CD4-positive, alpha-beta T cell treated with Interleukin-15 for 4 hours (primary cell): ENCODE measurements around the gene RUNX3.

Experiments used
- DNase-seq: peaks from one replicate; pipeline ENCODE4 v3.0.0-alpha.2; 2020; ENCODE audit warnings: low spot score

RUNX3 gene

DNA sequence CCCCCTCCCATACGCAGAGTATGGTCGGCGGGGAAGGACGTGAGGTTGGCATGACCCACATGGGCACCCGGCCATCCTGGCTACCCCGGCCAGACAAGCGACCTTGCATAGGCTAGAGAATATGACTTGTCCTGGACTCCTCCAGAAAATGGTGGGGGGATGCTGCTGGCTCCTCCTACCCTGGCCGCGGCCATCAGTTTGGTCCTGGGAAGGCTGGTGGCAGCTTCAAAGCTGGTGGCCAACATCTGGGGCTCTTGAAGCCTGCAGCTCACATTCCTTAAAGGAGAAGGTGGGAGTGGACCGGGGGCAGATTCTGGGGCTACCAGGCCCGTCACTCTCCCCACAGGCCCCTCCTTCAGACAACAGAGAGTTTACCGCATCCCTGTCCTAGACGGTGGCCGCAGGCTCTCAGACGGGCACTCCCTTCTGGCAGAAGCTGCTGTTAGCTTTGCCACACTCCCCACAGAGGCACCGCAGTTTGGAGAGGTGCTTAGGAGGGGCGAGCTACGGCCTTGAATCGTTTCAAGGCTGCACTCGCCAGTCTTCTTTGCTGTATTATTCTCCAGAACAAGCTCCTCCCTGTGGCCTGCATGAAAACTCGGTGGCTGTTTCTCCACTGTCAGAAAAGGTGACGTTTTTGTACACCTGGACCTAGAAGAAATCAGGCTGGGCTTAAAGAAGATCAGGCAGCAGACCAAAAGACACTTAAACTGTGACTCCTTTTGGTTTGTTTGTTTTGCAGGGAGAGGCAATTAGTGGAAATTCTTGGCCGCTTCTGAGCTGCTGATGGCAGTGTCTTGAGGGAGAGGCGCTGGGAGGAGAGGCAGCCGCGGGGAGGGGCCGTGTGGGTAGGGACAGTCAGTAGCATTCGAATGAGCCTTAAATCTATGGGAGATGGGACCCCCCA is 68.0 kb downstream of the RUNX3 start:
- no peak for DNase-seq

GRCh38 chr1:24860841-24861240 is 69.2 kb downstream of the RUNX3 start:
- no peak for DNase-seq

DNA sequence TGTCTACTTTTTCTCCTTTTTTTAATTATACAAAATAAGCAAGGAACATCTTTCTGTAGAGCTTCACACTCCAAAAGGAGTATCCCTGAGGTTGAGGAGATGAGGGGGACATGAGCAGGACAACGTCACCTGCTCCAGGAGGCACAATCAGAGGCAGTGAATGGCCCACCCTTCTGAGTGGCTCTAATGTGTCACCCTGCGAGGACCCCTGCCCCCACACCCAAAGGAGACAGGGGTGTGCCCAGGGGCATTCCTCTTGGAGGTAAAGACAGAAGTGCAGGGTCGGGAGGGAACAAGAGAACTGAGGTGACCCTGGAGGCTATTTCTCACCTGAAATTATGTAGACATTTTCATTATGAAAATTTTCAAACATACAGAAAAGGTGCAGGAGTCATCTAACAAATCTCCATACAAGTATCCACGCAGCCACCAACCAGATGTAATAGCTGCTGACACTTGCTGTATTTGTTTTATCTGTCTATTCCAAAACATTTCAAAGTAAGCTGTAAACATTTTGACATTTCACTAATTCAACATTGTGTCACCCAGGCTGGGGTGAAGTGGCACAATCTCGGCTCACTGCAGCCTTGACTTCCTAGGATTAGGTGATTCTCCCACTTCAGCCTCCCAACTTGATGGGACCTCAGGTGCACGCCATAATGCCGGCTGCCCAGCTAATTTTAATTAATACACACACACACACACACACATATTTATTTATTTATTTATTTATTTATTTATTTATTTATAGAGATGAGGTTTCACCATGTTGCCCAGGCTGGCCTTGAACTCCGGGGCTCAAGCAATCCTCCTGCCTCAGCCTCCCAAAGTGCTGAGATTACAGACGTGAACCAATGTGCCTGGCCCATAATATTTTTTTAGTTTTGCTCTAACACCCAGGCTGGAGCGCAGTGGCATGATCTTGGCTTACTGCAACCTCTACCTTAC is 70.7 kb downstream of the RUNX3 start:
- no peak for DNase-seq

- no peak for DNase-seq
These were observed 71.8 kb downstream of the RUNX3 start for GRCh38 chr1:24858277-24858676.

DNA sequence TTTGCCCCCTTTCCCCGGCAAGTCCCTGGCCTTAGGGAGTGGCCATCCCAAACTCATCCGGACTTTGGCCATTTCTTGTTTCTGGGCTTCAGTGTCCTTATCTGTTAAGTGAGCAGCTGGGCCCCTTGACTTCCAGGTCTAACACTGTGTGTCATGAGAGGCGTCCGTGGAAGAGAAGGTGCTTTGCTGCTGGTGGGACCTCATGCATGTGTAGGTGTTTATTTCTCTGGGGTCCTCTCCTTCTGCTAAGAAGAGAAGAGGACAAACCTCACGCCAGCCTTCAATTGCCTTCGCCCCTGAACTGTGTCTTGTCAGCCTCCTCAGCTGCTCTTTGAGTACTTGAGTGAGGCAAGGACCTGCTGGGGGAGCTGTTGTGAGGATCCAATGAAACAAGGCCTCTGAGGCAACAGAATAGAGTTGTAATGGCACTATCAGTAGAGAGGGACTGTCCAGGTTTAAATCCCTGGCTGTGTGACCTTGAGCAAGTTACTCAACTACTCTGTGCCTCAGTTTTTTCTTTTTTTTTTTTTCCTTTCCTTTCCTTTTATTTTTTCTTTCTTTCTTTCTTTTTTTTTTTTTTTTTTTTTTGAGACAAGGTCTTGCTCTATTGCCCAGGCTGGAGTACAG is 72.5 kb downstream of the RUNX3 start:
- no peak for DNase-seq

DNA sequence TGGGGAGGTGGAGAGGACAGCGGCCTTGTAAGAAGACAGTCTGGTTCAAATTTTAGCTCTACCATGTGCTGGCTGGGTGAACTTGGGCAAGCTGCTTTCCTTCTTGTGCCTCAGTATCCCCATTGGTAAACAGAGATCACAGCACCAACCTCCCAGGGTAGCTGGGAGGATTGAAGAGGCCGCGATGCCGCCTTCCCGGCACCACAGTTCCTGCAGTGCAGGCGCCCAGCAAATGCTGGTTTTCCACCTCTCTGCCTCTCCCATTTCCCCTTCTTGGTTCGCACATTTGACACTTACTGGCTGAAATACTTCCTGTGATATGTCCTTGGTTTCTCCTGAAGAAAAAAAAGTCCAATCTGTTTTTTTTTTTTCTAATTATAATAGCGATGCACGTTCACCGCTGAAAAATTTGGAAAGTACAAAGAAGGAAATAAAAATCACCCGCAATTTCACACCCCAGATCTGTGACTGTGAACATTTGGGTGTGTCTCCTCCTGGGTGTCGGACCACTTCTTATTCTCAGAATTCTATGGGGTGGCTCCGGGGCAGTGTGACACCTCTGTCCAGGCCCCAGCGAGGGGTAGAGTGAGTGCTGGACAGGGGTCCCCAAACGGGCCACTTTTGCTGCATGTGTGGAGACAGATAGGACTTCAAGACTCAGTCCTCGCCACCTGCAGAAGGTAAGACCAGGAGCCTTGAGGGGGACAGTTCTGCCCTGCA is 73.1 kb downstream of the RUNX3 start:
- peak; percentile 28 for DNase-seq

DNA sequence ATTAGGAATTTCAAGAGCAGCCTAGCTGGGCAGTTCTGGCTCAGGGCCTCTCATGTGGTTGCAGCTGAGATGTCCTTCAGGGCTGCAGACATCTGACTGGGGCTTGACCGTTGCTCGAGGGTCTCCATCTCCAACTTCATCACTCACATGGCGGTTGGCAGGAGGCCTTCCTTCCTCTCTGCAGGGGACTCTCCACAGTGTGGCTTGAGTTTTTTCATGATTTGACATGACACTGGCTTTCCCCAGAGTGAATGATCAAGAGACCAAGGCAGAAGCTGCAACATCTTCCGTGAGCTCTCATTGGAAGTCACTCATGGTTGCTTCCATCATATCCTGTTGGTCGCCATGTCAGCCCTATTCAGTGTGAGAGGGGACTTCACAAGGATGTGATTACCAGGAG is 74.6 kb downstream of the RUNX3 start:
- no peak for DNase-seq

DNA sequence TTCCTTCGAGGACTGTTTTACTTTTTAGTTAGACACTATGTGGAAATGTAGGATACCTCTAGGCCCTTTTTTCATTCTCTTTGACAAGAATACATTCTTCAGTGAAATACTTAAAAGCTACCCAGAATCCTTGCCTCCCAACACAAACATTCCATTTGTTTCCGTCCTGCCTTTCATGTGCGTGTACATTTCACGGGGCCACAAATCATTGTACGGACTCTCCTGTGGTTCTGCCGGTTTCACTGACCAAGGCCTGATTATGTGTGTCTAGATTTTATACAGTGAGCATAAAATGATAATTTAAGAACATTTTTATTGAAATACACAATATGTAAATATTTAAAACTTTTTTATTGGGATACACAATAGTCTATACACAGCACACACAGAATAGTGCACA is 76.4 kb downstream of the RUNX3 start:
- DNase-seq, result no peak

DNA sequence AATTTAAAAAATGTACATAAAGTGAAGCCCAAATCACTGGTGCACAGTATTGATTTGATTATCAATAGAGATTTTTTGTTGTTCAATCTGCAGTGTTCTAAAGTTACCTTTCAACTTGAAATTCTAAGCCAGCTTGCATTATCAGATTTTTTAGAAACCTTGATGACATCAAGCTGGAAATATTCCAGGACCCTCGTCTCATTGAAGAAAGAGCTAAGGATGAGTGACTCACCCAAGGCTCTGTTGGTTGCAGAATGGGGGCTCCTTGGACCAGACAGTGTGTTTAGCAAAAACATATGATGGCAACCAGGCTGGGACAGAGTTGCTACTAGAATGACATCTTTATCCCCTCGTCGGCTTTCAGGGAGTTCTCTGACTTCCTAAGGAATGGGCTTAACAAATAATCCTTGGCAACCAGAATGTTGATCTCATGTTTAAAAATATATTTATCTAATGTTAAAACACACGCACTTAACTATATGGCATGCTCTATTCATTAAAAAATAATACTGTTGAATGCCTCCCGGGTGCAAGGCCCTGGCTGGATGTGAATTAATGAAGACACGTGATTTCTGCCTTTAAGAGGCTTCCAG is 79.7 kb downstream of the RUNX3 start:
- no peak for DNase-seq

DNA sequence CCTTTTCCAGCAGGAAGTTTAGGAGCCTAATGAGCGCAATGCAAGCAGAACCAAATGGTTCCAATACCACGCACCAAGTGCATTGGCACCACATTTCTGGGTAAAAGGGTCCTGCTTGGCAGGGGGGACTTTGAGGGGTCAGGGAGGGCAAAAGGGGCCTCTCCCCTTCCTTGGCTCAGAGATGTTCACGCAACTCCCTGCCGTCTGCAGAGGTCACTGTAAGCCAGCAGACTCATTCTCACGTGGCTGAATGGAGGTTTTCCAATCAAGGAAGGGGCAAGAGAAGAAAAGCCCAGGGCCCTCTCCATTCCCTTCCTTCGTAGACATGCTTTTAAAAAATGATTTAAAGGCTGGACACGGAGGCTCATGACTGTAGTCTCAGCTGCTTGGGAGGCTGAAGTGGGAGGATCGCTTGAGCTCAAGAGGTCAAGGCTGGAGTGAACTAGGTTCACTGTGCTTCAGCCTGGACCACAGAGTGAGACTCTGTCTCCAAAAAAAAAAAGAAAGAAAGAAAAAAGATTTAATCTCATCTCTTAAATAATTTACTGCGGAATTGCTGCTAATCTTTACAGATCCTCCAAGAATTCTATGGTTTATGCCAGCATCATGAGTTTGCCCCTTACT is 80.3 kb downstream of the RUNX3 start:
- peak; percentile 23 for DNase-seq
